Activated B cell treated with CpG ODN at 0.5 μM for 24 hours (primary cell): ENCODE results near the gene COL5A1. TPM values are rescaled to one million over a fixed set of nuclear protein-coding genes. Genes with fewer than 3 reads are reported as not detected.

Experiments used
- ATAC-seq: fragments of 200-7000 bp; cut with Tn5 transposase; one replicate; pipeline ENCODE4 v1.10.0; 2021; ENCODE audit warnings: low read depth, mild to moderate bottlenecking, moderate library complexity
- CTCF ChIA-PET: fragments of 350-600 bp; sonication (Branson Sonifier 250); formaldehyde crosslinking; loops from one replicate; lab custom pipeline; 2021; ENCODE audit warnings: antibody characterized with exemption; lab: Charles Lee
- POLR2A ChIA-PET: fragments of 350-600 bp; sonication (Branson Sonifier 250); formaldehyde crosslinking; loops from one replicate; lab custom pipeline; 2021; ENCODE audit warnings: antibody characterized with exemption; lab: Charles Lee
- DNase-seq: peaks from one replicate; pipeline ENCODE4 v3.0.0; 2022
- H3K27ac Mint-ChIP-seq: one replicate; pipeline ENCODE4 v1.8.0; 2020; ENCODE audit warnings: mixed read lengths
- H3K27me3 Mint-ChIP-seq: one replicate; pipeline ENCODE4 v1.8.0; 2021; ENCODE audit warnings: mixed read lengths
- H3K36me3 Mint-ChIP-seq: one replicate; pipeline ENCODE4 v1.8.0; 2021; ENCODE audit warnings: low read depth, mixed read lengths
- H3K4me1 Mint-ChIP-seq: one replicate; pipeline ENCODE4 v1.8.0; 2021; ENCODE audit warnings: mixed read lengths
- H3K4me3 Mint-ChIP-seq: one replicate; pipeline ENCODE4 v1.8.0; 2020; ENCODE audit warnings: mild to moderate bottlenecking, mixed read lengths
- H3K9me3 Mint-ChIP-seq: one replicate; pipeline ENCODE4 v1.8.0; 2020; ENCODE audit warnings: mixed read lengths
- CTCF ChIP-seq: fragments of 200-600 bp; IDR thresholded peaks from one replicate; pipeline ENCODE4 v1.8.0; 2022; ENCODE audit warnings: antibody characterized with exemption, mild to moderate bottlenecking
- intact Hi-C: fragments of 100-400 bp; cut with micrococcal nuclease; formaldehyde crosslinking; loops from one replicate; pipeline ENCODE4 v1.15.1; 2024
- total RNA-seq: library from RNA; stranded (reverse); gene quantifications from 2 replicates; pipeline ENCODE4 v1.2.3, GENCODE V29; 2022

COL5A1 gene
- total RNA-seq, 1 donor from 2014 or later = 0.02 TPM

- no peaks in the 10 kb centered on the region for H3K36me3 Mint-ChIP-seq
- H3K27ac Mint-ChIP-seq = no peak overlapping the region
- TF ChIP-seq CTCF = no peak
- H3K4me1 Mint-ChIP-seq = no peaks in the 10 kb centered on the region
- no peaks in the 10 kb centered on the region for H3K27me3 Mint-ChIP-seq
- no peak for ATAC-seq
- intact Hi-C loops = no loop called here
- H3K4me3 Mint-ChIP-seq = no peak overlapping the region
- H3K9me3 Mint-ChIP-seq = no peaks in the 10 kb centered on the region
- ChIA-PET CTCF (no interaction called here), POLR2A (no interaction called here)
- DNase-seq = no peak
Observed at GRCh38 chr9:134629586-134630392, 11.8 kb upstream of the COL5A1 start.

- no peak overlapping the region for H3K4me3 Mint-ChIP-seq
- H3K9me3 Mint-ChIP-seq = no peaks in the 10 kb centered on the region
- ChIA-PET CTCF (no interaction called here), POLR2A (no interaction called here)
- H3K27ac Mint-ChIP-seq = no peak overlapping the region
- ATAC-seq (no peak), DNase-seq (no peak)
- intact Hi-C loops = no loop called here
- no peaks in the 10 kb centered on the region for H3K27me3 Mint-ChIP-seq
- H3K36me3 Mint-ChIP-seq = no peaks in the 10 kb centered on the region
- no peaks in the 10 kb centered on the region for H3K4me1 Mint-ChIP-seq
- TF ChIP-seq CTCF = no peak
Observed at GRCh38 chr9:134630393-134630790, 11.2 kb upstream of the COL5A1 start.

GRCh38 chr9:134630861-134631260 lies 10.7 kb upstream of the COL5A1 start:
- POLR2A ChIA-PET = no interaction called here
- intact Hi-C loops = no loop called here
- CTCF ChIA-PET = no interaction called here

GRCh38 chr9:134631881-134632280 lies 9.7 kb upstream of the COL5A1 start:
- no peak for TF ChIP-seq CTCF
- H3K27ac Mint-ChIP-seq = no peak overlapping the region
- intact Hi-C loops = no loop called here
- no peak for ATAC-seq
- H3K27me3 Mint-ChIP-seq = no peaks in the 10 kb centered on the region
- ChIA-PET CTCF (no interaction called here), POLR2A (no interaction called here)
- DNase-seq = no peak
- H3K9me3 Mint-ChIP-seq = no peaks in the 10 kb centered on the region
- no peaks in the 10 kb centered on the region for H3K36me3 Mint-ChIP-seq
- no peaks in the 10 kb centered on the region for H3K4me1 Mint-ChIP-seq
- H3K4me3 Mint-ChIP-seq = no peak overlapping the region

More at GRCh38 chr9:134630861-134631260, 10.7 kb upstream of the COL5A1 start:
- no peaks in the 10 kb centered on the region for H3K4me1 Mint-ChIP-seq
- no peaks in the 10 kb centered on the region for H3K9me3 Mint-ChIP-seq
- H3K36me3 Mint-ChIP-seq = no peaks in the 10 kb centered on the region
- H3K27me3 Mint-ChIP-seq = no peaks in the 10 kb centered on the region
- DNase-seq = no peak
- H3K4me3 Mint-ChIP-seq = no peak overlapping the region
- H3K27ac Mint-ChIP-seq = no peak overlapping the region
- no peak for TF ChIP-seq CTCF
- ATAC-seq = no peak

GRCh38 chr9:134632329-134632728 lies 9.3 kb upstream of the COL5A1 start:
- no peaks in the 10 kb centered on the region for H3K9me3 Mint-ChIP-seq

More at GRCh38 chr9:134632329-134632728, 9.3 kb upstream of the COL5A1 start:
- Mint-ChIP-seq H3K4me3 (no peak overlapping the region), H3K4me1 (no peaks in the 10 kb centered on the region), H3K27ac (no peak overlapping the region), H3K36me3 (no peaks in the 10 kb centered on the region), H3K27me3 (no peaks in the 10 kb centered on the region)
- intact Hi-C loops = no loop called here
- ChIA-PET CTCF (no interaction called here), POLR2A (no interaction called here)
- no peak for DNase-seq
- ATAC-seq = no peak
- TF ChIP-seq CTCF = no peak
